GM18861 (cell line): ENCODE measurements around the gene DHODH.
"Not testable (repeated sequence)": the region's sequence is repeated elsewhere in the genome, so short reads cannot be mapped to it uniquely, and the experiment has no call there.

Experiments used
- ATAC-seq: cut with Tn5 transposase; IDR thresholded peaks from one replicate; pipeline ENCODE4 v1.9.1; 2021; ENCODE audit not compliant: unreplicated experiment

Gene DHODH

GRCh38 chr16:72050769-72051464 lies 42.4 kb downstream of the DHODH start:
- no peak for ATAC-seq

DNA sequence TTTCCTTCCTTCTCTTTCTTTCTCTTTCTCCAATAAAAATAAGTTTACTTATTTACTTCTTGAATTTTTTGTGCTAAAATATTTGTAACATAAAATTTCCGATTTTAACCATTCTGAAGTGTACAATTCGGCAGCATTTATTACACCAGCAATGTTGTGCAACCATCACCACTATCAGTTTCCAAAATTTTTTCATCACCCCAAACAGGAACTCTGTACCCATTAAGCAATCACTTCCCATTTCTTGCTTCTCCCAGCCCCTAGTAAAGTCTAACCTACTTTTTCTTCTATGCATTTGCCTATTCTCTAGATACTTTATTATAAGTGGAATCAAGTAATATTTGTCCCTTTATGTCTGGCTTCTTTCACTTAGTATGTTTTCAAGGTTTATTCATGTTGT lies 43.3 kb downstream of the DHODH start:
- no peak for ATAC-seq

GRCh38 chr16:72054254-72054847 lies 45.8 kb downstream of the DHODH start, which contains the start of gene HP:
HP (plus strand) TSS chr16:72054505; CDS start chr16:72054653, 148 bp downstream.
- not testable (repeated sequence) for ATAC-seq

GRCh38 chr16:72055911-72056310 lies 47.4 kb downstream of the DHODH start:
- no peak for ATAC-seq

DNA sequence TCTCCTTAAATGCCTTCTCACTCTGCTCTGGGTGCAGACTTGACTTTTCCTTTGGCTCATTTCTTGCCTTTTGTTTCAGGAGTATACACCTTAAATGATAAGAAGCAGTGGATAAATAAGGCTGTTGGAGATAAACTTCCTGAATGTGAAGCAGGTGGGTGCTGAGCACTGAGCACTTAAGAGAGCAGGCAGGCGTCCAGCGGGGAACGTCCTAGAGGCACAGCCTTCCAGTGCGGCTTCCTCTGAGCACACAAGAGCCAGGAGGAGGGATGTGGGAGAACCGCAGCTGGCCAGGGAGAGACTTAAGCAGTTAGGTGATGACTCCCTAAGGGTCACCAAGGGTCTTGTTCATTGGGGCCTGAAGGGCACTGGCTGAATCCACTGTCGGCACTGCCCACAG lies 48.8 kb downstream of the DHODH start:
- ATAC-seq = not testable (repeated sequence)

DNA sequence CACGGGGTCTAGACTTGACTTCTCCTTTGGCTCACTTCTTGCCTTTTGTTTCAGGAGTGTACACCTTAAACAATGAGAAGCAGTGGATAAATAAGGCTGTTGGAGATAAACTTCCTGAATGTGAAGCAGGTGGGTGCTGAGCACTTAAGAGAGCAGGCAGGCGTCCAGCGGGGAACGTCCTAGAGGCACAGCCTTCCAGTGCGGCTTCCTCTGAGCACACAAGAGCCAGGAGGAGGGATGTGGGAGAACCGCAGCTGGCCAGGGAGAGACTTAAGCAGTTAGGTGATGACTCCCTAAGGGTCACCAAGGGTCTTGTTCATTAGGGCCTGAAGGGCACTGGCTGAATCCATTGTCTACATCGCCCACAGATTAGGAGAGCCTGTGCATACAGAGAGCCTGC lies 50.5 kb downstream of the DHODH start:
- ATAC-seq = not testable (repeated sequence)

DNA sequence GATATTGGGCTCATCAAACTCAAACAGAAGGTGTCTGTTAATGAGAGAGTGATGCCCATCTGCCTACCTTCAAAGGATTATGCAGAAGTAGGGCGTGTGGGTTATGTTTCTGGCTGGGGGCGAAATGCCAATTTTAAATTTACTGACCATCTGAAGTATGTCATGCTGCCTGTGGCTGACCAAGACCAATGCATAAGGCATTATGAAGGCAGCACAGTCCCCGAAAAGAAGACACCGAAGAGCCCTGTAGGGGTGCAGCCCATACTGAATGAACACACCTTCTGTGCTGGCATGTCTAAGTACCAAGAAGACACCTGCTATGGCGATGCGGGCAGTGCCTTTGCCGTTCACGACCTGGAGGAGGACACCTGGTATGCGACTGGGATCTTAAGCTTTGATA lies 51.9 kb downstream of the DHODH start:
- no peak for ATAC-seq

DNA sequence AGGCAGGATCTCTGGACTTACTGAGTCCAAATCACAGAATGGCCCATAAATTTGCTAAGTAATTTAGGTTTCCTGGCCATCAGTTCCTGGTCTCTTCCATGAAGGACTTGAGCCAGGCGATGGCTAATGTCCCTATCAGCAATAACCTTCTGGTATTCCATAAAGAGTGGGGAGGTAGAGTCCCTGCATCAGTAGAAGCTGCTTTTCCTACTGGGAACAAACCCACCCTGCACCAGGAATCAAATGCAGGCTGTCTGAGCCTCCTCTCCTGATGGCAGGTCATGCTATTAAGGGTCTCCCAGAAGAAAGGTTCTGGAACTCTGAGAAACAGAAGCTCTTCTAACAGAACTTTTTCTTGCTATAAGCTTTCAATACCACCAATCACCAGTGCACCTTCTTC lies 53.0 kb downstream of the DHODH start:
- no peak for ATAC-seq

GRCh38 chr16:72064361-72064894 lies 55.9 kb downstream of the DHODH start:
- no peak for ATAC-seq

DNA sequence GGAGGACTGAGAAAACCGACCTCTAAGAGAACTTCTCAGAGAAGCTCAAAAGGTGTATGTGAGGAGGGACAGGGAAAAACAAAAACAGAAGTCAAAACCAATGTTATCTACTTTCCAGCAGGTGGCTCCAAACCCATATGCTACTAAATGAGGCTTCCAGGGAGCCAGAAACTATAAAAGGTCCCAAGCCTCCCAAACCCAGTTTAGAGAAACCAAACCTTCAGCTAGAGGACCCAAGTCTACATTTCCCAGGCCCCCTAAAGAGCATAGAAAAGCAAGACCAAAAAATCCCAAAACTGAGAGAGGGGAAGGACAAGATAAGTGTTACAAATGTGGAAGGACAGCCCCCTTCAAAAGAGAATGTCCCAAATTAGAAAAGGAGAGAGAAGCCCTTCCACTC lies 58.2 kb downstream of the DHODH start:
- no peak for ATAC-seq

DNA sequence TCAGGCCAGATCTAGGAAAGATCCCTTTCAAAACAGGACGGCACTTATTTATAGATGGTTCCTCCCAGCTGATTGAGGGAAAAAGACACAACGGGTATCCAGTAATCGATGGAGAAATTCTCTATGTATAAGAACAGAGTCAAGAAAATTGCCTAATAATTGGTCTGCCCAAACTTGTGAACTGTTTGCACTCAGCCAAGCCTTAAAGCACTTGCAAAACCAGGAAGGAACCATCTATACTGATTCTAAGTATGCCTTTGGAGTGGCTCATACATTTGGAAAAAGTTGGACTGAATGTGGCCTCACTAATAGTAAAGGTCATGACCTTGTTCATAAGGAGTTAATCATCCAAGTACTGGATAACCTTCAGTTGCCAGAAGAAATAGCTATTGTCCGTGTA lies 60.4 kb downstream of the DHODH start:
- no peak for ATAC-seq

DNA sequence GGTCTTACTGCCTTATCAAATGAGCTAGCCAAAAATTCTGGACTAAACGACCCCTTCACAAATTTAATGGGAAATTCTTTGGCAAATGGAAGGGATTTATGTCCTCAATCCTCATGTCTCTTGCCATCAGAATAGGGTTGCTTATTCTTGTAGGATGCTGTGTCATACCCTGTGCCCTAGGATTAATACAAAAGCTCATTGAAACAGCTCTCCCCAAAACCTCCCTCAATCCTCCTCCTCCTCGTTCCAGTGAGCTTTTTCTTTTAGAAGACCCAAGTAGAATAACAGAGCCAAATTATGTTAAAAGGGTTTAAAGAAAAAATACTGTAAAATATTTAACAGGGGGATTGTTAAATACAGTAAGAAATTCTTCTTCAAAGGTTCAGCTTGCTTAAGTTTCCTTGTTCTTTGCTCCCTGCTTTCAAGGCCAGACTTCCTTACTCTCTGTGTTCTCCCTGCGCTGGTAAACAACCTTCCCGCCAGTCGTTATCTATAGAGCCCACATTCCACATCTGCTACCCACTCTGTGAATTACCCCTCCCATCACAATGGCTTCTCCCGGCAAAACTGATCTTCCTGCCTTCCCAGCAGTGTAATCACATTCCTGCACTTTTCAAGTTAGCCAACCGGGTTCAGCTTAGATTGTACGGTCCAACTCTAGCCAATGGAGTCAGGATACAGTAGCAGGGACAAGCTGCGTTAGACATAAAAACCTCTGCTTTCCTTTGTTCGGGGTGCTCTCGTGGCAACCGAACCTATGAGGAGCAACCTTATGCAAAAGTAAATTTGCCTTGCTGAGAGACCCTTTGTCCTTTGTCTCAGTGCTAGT lies 64.2 kb downstream of the DHODH start:
- no peak for ATAC-seq

GRCh38 chr16:72073560-72074230 lies 65.2 kb downstream of the DHODH start:
- ATAC-seq = no peak

DNA sequence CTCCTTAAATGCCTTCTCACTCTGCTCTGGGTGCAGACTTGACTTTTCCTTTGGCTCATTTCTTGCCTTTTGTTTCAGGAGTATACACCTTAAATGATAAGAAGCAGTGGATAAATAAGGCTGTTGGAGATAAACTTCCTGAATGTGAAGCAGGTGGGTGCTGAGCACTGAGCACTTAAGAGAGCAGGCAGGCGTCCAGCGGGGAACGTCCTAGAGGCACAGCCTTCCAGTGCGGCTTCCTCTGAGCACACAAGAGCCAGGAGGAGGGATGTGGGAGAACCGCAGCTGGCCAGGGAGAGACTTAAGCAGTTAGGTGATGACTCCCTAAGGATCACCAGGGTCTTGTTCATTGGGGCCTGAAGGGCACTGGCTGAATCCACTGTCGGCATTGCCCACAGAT lies 66.5 kb downstream of the DHODH start:
- not testable (repeated sequence) for ATAC-seq
